MM.1S (cell line): ENCODE results near the gene UNC119.
"Not testable (repeated sequence)": the region's sequence is repeated elsewhere in the genome, so short reads cannot be mapped to it uniquely, and the experiment has no call there.

Experiments used
- EZH2 ChIP-seq: fragments of 300-600 bp; sonication (generic); optimal IDR thresholded peaks from 2 replicates; pipeline ENCODE3; 2017; ENCODE audit warnings: low read depth, mild to moderate bottlenecking, antibody characterized with exemption, low read length, mixed read lengths
- TF ChIP-seq, protein P1 (sequence below): fragments of 300-600 bp; sonication (generic); IDR thresholded peaks from 2 replicates; pipeline ENCODE4 v1.5.1; 2016; ENCODE audit warnings: antibody characterized with exemption, low read length, mixed read lengths

DNA sequence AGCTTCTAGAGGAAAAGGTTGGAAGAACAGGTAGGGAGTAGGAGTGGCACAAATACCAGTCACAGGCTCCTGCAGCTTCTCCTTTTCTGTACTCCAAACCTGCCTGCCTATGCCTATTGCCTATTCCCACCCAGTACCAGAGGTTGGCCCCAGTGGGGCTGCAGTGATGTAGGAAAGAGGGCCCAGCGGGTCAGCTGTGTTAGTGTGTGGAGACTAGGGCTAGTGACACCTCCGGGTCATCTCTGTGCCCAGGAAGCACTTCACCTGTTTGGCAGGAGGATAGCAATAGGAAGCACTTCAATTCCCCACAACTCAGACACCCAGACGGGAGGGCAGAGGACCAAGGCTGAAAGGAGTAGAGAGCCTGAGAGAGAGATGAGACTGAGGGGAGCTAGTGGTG is 23.6 kb upstream of the UNC119 start:
- TF ChIP-seq, protein P1, sequence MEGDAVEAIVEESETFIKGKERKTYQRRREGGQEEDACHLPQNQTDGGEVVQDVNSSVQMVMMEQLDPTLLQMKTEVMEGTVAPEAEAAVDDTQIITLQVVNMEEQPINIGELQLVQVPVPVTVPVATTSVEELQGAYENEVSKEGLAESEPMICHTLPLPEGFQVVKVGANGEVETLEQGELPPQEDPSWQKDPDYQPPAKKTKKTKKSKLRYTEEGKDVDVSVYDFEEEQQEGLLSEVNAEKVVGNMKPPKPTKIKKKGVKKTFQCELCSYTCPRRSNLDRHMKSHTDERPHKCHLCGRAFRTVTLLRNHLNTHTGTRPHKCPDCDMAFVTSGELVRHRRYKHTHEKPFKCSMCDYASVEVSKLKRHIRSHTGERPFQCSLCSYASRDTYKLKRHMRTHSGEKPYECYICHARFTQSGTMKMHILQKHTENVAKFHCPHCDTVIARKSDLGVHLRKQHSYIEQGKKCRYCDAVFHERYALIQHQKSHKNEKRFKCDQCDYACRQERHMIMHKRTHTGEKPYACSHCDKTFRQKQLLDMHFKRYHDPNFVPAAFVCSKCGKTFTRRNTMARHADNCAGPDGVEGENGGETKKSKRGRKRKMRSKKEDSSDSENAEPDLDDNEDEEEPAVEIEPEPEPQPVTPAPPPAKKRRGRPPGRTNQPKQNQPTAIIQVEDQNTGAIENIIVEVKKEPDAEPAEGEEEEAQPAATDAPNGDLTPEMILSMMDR: not testable (repeated sequence)
- TF ChIP-seq EZH2: not testable (repeated sequence)
